Inferior parietal cortex (tissue), 1 donor: ENCODE results near the gene SLC38A11.

ENCODE experiments used
- DNase-seq: peaks from one replicate; pipeline ENCODE4 v3.0.0-alpha.2; 2016; ENCODE audit errors: extremely low spot score

The SLC38A11 gene

GRCh38 chr2:164917296-164917903 is 37.9 kb downstream of the SLC38A11 start:
- DNase-seq: no peak

GRCh38 chr2:164915566-164915965 is 39.8 kb downstream of the SLC38A11 start:
- no peak for DNase-seq

GRCh38 chr2:164913640-164914350 is 41.5 kb downstream of the SLC38A11 start:
- DNase-seq: no peak

GRCh38 chr2:164913011-164913410 is 42.3 kb downstream of the SLC38A11 start:
- DNase-seq: no peak

GRCh38 chr2:164911832-164912231 is 43.5 kb downstream of the SLC38A11 start:
- no peak for DNase-seq

- no peak for DNase-seq
These were observed 45.0 kb downstream of the SLC38A11 start for GRCh38 chr2:164910101-164910899.

- DNase-seq: no peak
These were observed 48.4 kb downstream of the SLC38A11 start for GRCh38 chr2:164906947-164907346.

- DNase-seq: no peak
These were observed 50.0 kb downstream of the SLC38A11 start for GRCh38 chr2:164905307-164905706.

GRCh38 chr2:164903951-164904350 is 51.4 kb downstream of the SLC38A11 start:
- no peak for DNase-seq

GRCh38 chr2:164903204-164903603 is 52.1 kb downstream of the SLC38A11 start:
- no peak for DNase-seq

GRCh38 chr2:164899121-164899520 is 56.2 kb downstream of the SLC38A11 start:
- no peak for DNase-seq

GRCh38 chr2:164898475-164898874 is 56.9 kb downstream of the SLC38A11 start:
- no peak for DNase-seq

GRCh38 chr2:164897469-164898260 is 57.7 kb downstream of the SLC38A11 start:
- DNase-seq: no peak

GRCh38 chr2:164896634-164897355 is 58.5 kb downstream of the SLC38A11 start:
- DNase-seq: no peak

GRCh38 chr2:164896226-164896625 is 59.1 kb downstream of the SLC38A11 start:
- DNase-seq: no peak

- no peak for DNase-seq
These were observed 63.9 kb downstream of the SLC38A11 start for GRCh38 chr2:164891460-164891859.

GRCh38 chr2:164890544-164890943 is 64.8 kb downstream of the SLC38A11 start:
- no peak for DNase-seq

GRCh38 chr2:164888592-164888991 is 66.7 kb downstream of the SLC38A11 start:
- no peak for DNase-seq

- DNase-seq: no peak
These were observed 67.7 kb downstream of the SLC38A11 start for GRCh38 chr2:164887434-164888144.

GRCh38 chr2:164882276-164882675 is 73.0 kb downstream of the SLC38A11 start:
- no peak for DNase-seq

GRCh38 chr2:164881524-164881923 is 73.8 kb downstream of the SLC38A11 start:
- DNase-seq: no peak
